HG02759 (cell line): ENCODE data around the gene DAZAP1.

Experiments used
- ATAC-seq: cut with Tn5 transposase; IDR thresholded peaks from one replicate; pipeline ENCODE4 v1.9.1; 2021; ENCODE audit warnings: mild to moderate bottlenecking, moderate library complexity; ENCODE audit not compliant: unreplicated experiment

DAZAP1 gene

GRCh38 chr19:1455002-1455335 is 47.6 kb downstream of the DAZAP1 start:
- ATAC-seq: no peak

- ATAC-seq: no peak
Measured at GRCh38 chr19:1455336-1456120, 48.1 kb downstream of the DAZAP1 start.

- ATAC-seq: no peak
Measured at GRCh38 chr19:1456121-1456900, 48.9 kb downstream of the DAZAP1 start.

GRCh38 chr19:1457031-1457739 is 49.8 kb downstream of the DAZAP1 start:
- ATAC-seq: no peak

GRCh38 chr19:1457892-1458291 is 50.5 kb downstream of the DAZAP1 start:
- no peak for ATAC-seq

- ATAC-seq: no peak
Measured at GRCh38 chr19:1459479-1459878, 52.1 kb downstream of the DAZAP1 start.

GRCh38 chr19:1460033-1460995 is 52.9 kb downstream of the DAZAP1 start:
- no peak for ATAC-seq

- ATAC-seq: no peak
Measured at GRCh38 chr19:1461862-1462261, 54.5 kb downstream of the DAZAP1 start.

- ATAC-seq: no peak
Measured at GRCh38 chr19:1465191-1466016, 58.0 kb downstream of the DAZAP1 start.

GRCh38 chr19:1466018-1466460 is 58.7 kb downstream of the DAZAP1 start:
- no peak for ATAC-seq

GRCh38 chr19:1466461-1467214 is 59.3 kb downstream of the DAZAP1 start:
- no peak for ATAC-seq

- no peak for ATAC-seq
Measured at GRCh38 chr19:1467215-1467489, 59.8 kb downstream of the DAZAP1 start.

GRCh38 chr19:1467490-1468273 is 60.3 kb downstream of the DAZAP1 start:
- no peak for ATAC-seq

- no peak for ATAC-seq
Measured at GRCh38 chr19:1468274-1468820, 61.0 kb downstream of the DAZAP1 start.

- ATAC-seq: no peak
Measured at GRCh38 chr19:1468821-1469254, 61.5 kb downstream of the DAZAP1 start.

- ATAC-seq: no peak
Measured at GRCh38 chr19:1469255-1470054, 62.1 kb downstream of the DAZAP1 start.

GRCh38 chr19:1470055-1470304 is 62.6 kb downstream of the DAZAP1 start:
- ATAC-seq: no peak
